ENCODE results near the gene PBX4. TPM values are rescaled to one million over a fixed set of nuclear protein-coding genes. Genes with fewer than 3 reads are reported as not detected.

The PBX4 gene
- total and polyA plus RNA-seq, 2 of the 8 experiments (the other 6 are each of a cell fraction or from before 2014, with no cell fraction given): 3.4 to 3.8 TPM

- peak overlapping the region; percentile 77 for H4K5ac ChIP-seq (ENCODE audit: insufficient read length, low read depth, low read length)
- H3K79me2 ChIP-seq (ENCODE audit: control insufficient read depth in 1 of 2, insufficient read depth in 2 of 2, low read length in 2 of 2): no peaks in the 10 kb centered on the region
- WGBS, 2 experiments (ENCODE audit: extremely low coverage in 1 of 2, insufficient coverage in 1 of 2, insufficient read length in 1 of 2, insufficient replicate concordance in 2 of 2, low coverage in 1 of 2, low lambda C conversion rate in 2 of 2, missing lambda C conversion rate in 1 of 2): 77% methylated on average over 35 of the region's 53 CpGs; no CpG with 5 or more reads in 1 of the 2 experiments
- H4K20me1 ChIP-seq (replicated peaks in 1 of 2; ENCODE audit: control insufficient read depth in 1 of 2, insufficient read depth in 2 of 2, low read length in 2 of 2): peaks cover 0 to 9% of the 10 kb centered on the region in 2 experiments
- no peak overlapping the region for H2BK15ac ChIP-seq (ENCODE audit: low read length)
- H4K8ac ChIP-seq (ENCODE audit: extremely low read depth, insufficient read depth, low read length): no peak overlapping the region; the same call in 1 of the 2 replicates
- no peak overlapping the region for H3K14ac ChIP-seq (ENCODE audit: insufficient read length)
- DNase-seq (ENCODE audit: low read depth in 1 of 2, low spot score in 2 of 2): peak in 1 of 2 experiments; percentile 97
- FAIRE-seq: no peak
- H3K4me1 ChIP-seq (replicated peaks in 1 of 4; ENCODE audit: control insufficient read depth in 3 of 4, insufficient read depth in 4 of 4, low read length in 3 of 4): peaks cover 0 to 10% (median 8%) of the 10 kb centered on the region in 4 experiments; a peak in 6 of 7 replicates
- peak overlapping the region; percentile 19; the same call in 1 of the 2 replicates for H2AFZ ChIP-seq (ENCODE audit: low read length)
- H3K79me1 ChIP-seq (ENCODE audit: low read depth, low read length): no peaks in the 10 kb centered on the region
- peak overlapping the region; percentile 94; the same call in 1 of the 2 replicates for H2BK12ac ChIP-seq (ENCODE audit: low read depth, low read length)
- H3K4me2 ChIP-seq (ENCODE audit: insufficient read depth in 1 of 2, low read depth in 2 of 2, low read length in 2 of 2): peak overlapping the region; percentile 50 to 54
- H2AK5ac ChIP-seq (ENCODE audit: low read depth, low read length): no peak overlapping the region
- peaks cover under 1% of the 10 kb centered on the region; the same call in 1 of the 2 replicates for H3K23me2 ChIP-seq (ENCODE audit: low read depth, low read length)
- no peak overlapping the region for H2BK20ac ChIP-seq (ENCODE audit: low read length)
- no peak overlapping the region for H3K9ac ChIP-seq (replicated peaks in 1 of 4; ENCODE audit: extremely low read depth in 1 of 4, low read depth in 3 of 4, low read length in 3 of 4)
- H3K23ac ChIP-seq (ENCODE audit: insufficient read length): no peak overlapping the region
- POLR2A ChIA-PET (ENCODE audit: partially characterized antibody): interaction anchor here (0.6 to 2.8 kb wide), 6 partner anchors 9 to 108 kb away, joined by 3 to 11 read pairs (median 3); partner anchors contain the start of gene LPAR2
- peak overlapping the region in 1 of 4 experiments; percentile 45; a peak in 2 of 8 replicates for H3K4me3 ChIP-seq (ENCODE audit: extremely low read depth in 1 of 4, insufficient read depth in 2 of 4, low read depth in 3 of 4, low read length in 4 of 4)
- H3K9me3 ChIP-seq (ENCODE audit: insufficient read depth in 2 of 2, low read depth in 1 of 2, low read length in 1 of 2): no peaks in the 10 kb centered on the region
- H3K27me3 ChIP-seq (replicated peaks in 1 of 4; ENCODE audit: control insufficient read depth in 3 of 4, extremely low read depth in 1 of 4, insufficient read depth in 3 of 4, low read length in 3 of 4): no peaks in the 10 kb centered on the region
- CTCF ChIA-PET (ENCODE audit: partially characterized antibody): interaction anchor here (0.7 to 2.1 kb wide), 5 partner anchors 17 to 105 kb away, joined by 3 to 7 read pairs (median 3); no protein-coding TSS in a partner anchor
- H3K56ac ChIP-seq (replicated peaks; ENCODE audit: insufficient read length, low read depth, low read length): peak overlapping the region; percentile 30
- no peak overlapping the region for H3K4ac ChIP-seq (replicated peaks; ENCODE audit: insufficient read length, low read depth, low read length)
- no peak overlapping the region for H3K27ac ChIP-seq (ENCODE audit: low read depth, low read length)
- peak overlapping the region; percentile 73; the same call in 1 of the 2 replicates for H2BK5ac ChIP-seq (ENCODE audit: low read depth, low read length)
- peak overlapping the region; percentile 87; the same call in 1 of the 2 replicates for H3K18ac ChIP-seq (ENCODE audit: extremely low read depth, low read length)
- peak overlapping the region; percentile 88 for H4K91ac ChIP-seq (replicated peaks; ENCODE audit: insufficient read length, low read length)
- H2BK120ac ChIP-seq (replicated peaks; ENCODE audit: low read depth, low read length): no peak overlapping the region
- H3K36me3 ChIP-seq (ENCODE audit: control insufficient read depth in 2 of 4, insufficient read depth in 4 of 4, low read length in 3 of 4): peaks cover 4 to 12% (median 11%) of the 10 kb centered on the region in 4 experiments; a peak in 7 of 8 replicates
- TF ChIP-seq EP300 (IDR thresholded peaks at IDR 0.05; ENCODE audit: borderline replicate concordance in 1 of 2, low read depth in 2 of 2, low read length in 2 of 2): no peak
- TF ChIP-seq MAX (IDR thresholded peaks at IDR 0.05): no peak
- TF ChIP-seq NRF1 (IDR thresholded peaks at IDR 0.05; ENCODE audit: low read depth, low read length): no peak
- no peak for TF ChIP-seq CEBPB (IDR thresholded peaks at IDR 0.05; ENCODE audit: low read depth, low read length)
- TF ChIP-seq FOSL1 (IDR thresholded peaks at IDR 0.05; ENCODE audit: insufficient read depth, low read depth, low read length): no peak
- no peak for TF ChIP-seq CHD2 (IDR thresholded peaks at IDR 0.05; ENCODE audit: low read length)
- TF ChIP-seq CBX5 (IDR thresholded peaks at IDR 0.05; ENCODE audit: low read depth, low read length): no peak
- no peak; the same call in 1 of the 2 replicates for TF ChIP-seq E2F6 (IDR thresholded peaks at IDR 0.05)
- TF ChIP-seq RXRA (IDR thresholded peaks at IDR 0.05; ENCODE audit: insufficient read depth, low read depth, low read length): no peak
- no peak for TF ChIP-seq TCF12 (IDR thresholded peaks at IDR 0.05; ENCODE audit: low read depth, low read length)
- peak; percentile 28; the same call in 1 of the 2 replicates for TF ChIP-seq TAF1 (IDR thresholded peaks at IDR 0.05; ENCODE audit: low read depth, low read length)
These were observed 19.2 kb upstream of the PBX4 start for GRCh38 chr19:19637523-19638251.
